Liver (tissue), 3 donors: ENCODE measurements around the gene PRR30.

Experiments
- FOXA1 ChIP-seq: IDR thresholded peaks from 2 replicates; pipeline ENCODE4 v1.6.1; 2016; ENCODE audit warnings: antibody characterized with exemption
- GABPA ChIP-seq, 2 donors: IDR thresholded peaks in 1 of 2; conservative IDR thresholded peaks in 1 of 2; 2 replicates each; pipeline ENCODE4 v1.6.1; 2016; ENCODE audit warnings: antibody characterized with exemption in 2 of 2, mild to moderate bottlenecking in 1 of 2, moderate library complexity in 1 of 2
- HNF4G ChIP-seq: IDR thresholded peaks from 2 replicates; pipeline ENCODE4 v1.6.1; 2016; ENCODE audit warnings: antibody characterized with exemption
- JUND ChIP-seq, 2 donors: IDR thresholded peaks; 2 replicates each; pipeline ENCODE4 v1.6.1; 2016; ENCODE audit warnings: antibody characterized with exemption in 2 of 2
- RAD21 ChIP-seq, 2 donors: IDR thresholded peaks; 2 replicates each; pipeline ENCODE4 v1.6.1; 2016; ENCODE audit warnings: antibody characterized with exemption in 2 of 2, mild to moderate bottlenecking in 2 of 2
- RXRA ChIP-seq, 2 donors: IDR thresholded peaks; 2 replicates each; pipeline ENCODE4 v1.6.1; 2017 to 2018; ENCODE audit warnings: antibody characterized with exemption in 2 of 2, mild to moderate bottlenecking in 1 of 2
- SP1 ChIP-seq: IDR thresholded peaks from 2 replicates; pipeline ENCODE4 v1.6.1; 2018; ENCODE audit warnings: antibody characterized with exemption, mild to moderate bottlenecking
- TAF1 ChIP-seq: conservative IDR thresholded peaks from 2 replicates; pipeline ENCODE4 v1.6.1; 2016; ENCODE audit warnings: antibody characterized with exemption, mild to moderate bottlenecking
- YY1 ChIP-seq: IDR thresholded peaks from 2 replicates; pipeline ENCODE4 v1.6.1; 2016; ENCODE audit warnings: antibody characterized with exemption, mild to moderate bottlenecking
- TF ChIP-seq, protein P1 (sequence below): fragments of 150-350 bp; IDR thresholded peaks from 2 replicates; pipeline ENCODE4 v1.5.1; 2017; ENCODE audit warnings: improper control_type of control experiment, low read depth, low read length; ENCODE audit not compliant: missing input control
- TF ChIP-seq, protein P2 (sequence below): IDR thresholded peaks from 2 replicates; pipeline ENCODE4 v1.6.1; 2016; ENCODE audit warnings: antibody characterized with exemption, mild to moderate bottlenecking
- TF ChIP-seq, protein P3 (sequence below): IDR thresholded peaks from 2 replicates; pipeline ENCODE4 v1.6.1; 2016; ENCODE audit warnings: antibody characterized with exemption
- TF ChIP-seq, protein P4 (sequence below): IDR thresholded peaks from 2 replicates; pipeline ENCODE4 v1.6.1; 2016; ENCODE audit warnings: antibody characterized with exemption
- donor health status: healthy.
- donor health status: healthy.

DNA sequence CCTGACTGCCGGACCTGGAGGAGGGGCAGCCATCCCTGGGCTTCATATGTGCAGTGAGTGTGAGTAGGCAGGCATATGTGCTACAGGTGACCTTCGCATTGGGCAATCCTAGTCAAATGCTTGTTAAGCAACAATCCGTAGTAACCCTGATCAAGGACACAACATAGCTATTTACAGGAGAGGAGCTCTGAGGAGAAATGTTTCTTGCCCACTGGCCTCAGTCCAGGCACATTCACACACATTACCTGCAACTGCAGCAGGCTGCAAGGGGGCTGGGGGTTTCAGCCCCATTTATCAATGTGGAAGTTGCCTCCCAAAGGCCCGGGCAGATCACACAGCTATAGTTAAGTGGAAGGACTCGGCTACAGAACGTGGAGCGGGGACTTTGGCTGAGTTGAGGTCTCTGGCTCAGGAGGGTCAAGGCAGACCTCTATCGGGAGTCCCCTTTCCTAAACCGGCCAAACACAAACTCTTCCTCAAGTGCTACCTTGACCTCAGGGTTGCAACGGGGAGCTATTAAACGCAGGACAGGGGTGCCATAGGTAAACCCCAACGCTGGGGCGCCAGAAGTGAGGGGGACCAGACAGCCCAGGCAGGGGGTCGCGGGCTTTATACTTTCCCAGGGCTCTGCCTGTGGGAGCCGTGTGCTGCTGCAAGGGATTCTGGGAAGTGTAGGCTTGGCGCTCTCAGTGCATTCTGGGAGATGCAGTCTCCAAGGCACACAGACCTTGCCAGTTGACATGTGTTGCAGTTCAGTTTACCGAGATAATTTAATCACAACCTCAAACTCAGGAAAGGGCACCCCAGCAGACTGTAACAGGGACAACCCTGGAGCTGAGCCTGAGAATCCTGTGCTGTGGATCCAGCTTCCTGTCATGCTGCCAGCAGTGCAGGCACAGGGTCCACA is 43.2 kb downstream of the PRR30 start:
- TF ChIP-seq, protein P1, sequence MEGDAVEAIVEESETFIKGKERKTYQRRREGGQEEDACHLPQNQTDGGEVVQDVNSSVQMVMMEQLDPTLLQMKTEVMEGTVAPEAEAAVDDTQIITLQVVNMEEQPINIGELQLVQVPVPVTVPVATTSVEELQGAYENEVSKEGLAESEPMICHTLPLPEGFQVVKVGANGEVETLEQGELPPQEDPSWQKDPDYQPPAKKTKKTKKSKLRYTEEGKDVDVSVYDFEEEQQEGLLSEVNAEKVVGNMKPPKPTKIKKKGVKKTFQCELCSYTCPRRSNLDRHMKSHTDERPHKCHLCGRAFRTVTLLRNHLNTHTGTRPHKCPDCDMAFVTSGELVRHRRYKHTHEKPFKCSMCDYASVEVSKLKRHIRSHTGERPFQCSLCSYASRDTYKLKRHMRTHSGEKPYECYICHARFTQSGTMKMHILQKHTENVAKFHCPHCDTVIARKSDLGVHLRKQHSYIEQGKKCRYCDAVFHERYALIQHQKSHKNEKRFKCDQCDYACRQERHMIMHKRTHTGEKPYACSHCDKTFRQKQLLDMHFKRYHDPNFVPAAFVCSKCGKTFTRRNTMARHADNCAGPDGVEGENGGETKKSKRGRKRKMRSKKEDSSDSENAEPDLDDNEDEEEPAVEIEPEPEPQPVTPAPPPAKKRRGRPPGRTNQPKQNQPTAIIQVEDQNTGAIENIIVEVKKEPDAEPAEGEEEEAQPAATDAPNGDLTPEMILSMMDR: no peak
- TF ChIP-seq, protein P2, sequence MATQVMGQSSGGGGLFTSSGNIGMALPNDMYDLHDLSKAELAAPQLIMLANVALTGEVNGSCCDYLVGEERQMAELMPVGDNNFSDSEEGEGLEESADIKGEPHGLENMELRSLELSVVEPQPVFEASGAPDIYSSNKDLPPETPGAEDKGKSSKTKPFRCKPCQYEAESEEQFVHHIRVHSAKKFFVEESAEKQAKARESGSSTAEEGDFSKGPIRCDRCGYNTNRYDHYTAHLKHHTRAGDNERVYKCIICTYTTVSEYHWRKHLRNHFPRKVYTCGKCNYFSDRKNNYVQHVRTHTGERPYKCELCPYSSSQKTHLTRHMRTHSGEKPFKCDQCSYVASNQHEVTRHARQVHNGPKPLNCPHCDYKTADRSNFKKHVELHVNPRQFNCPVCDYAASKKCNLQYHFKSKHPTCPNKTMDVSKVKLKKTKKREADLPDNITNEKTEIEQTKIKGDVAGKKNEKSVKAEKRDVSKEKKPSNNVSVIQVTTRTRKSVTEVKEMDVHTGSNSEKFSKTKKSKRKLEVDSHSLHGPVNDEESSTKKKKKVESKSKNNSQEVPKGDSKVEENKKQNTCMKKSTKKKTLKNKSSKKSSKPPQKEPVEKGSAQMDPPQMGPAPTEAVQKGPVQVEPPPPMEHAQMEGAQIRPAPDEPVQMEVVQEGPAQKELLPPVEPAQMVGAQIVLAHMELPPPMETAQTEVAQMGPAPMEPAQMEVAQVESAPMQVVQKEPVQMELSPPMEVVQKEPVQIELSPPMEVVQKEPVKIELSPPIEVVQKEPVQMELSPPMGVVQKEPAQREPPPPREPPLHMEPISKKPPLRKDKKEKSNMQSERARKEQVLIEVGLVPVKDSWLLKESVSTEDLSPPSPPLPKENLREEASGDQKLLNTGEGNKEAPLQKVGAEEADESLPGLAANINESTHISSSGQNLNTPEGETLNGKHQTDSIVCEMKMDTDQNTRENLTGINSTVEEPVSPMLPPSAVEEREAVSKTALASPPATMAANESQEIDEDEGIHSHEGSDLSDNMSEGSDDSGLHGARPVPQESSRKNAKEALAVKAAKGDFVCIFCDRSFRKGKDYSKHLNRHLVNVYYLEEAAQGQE: peak; percentile 49
- peak; percentile 95 for TF ChIP-seq YY1
- peak; percentile 42 to 56 for TF ChIP-seq RAD21 (IDR thresholded peaks at IDR 0.05)
- no peak for TF ChIP-seq GABPA (IDR thresholded peaks at IDR 0.05 in 1 of 2, conservative IDR thresholded peaks at IDR 0.05 in 1 of 2)
- peak; percentile 56 for TF ChIP-seq HNF4G
- peak in 1 of 2 donors; percentile 81 for TF ChIP-seq JUND (IDR thresholded peaks at IDR 0.05)
- TF ChIP-seq SP1: peak; percentile 89
- peak; percentile 30 for TF ChIP-seq TAF1
- TF ChIP-seq RXRA (IDR thresholded peaks at IDR 0.05): peak; percentile 90 to 96
- peak; percentile 64 for TF ChIP-seq FOXA1
- TF ChIP-seq, protein P3, sequence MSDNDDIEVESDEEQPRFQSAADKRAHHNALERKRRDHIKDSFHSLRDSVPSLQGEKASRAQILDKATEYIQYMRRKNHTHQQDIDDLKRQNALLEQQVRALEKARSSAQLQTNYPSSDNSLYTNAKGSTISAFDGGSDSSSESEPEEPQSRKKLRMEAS: peak; percentile 82
- TF ChIP-seq, protein P4, sequence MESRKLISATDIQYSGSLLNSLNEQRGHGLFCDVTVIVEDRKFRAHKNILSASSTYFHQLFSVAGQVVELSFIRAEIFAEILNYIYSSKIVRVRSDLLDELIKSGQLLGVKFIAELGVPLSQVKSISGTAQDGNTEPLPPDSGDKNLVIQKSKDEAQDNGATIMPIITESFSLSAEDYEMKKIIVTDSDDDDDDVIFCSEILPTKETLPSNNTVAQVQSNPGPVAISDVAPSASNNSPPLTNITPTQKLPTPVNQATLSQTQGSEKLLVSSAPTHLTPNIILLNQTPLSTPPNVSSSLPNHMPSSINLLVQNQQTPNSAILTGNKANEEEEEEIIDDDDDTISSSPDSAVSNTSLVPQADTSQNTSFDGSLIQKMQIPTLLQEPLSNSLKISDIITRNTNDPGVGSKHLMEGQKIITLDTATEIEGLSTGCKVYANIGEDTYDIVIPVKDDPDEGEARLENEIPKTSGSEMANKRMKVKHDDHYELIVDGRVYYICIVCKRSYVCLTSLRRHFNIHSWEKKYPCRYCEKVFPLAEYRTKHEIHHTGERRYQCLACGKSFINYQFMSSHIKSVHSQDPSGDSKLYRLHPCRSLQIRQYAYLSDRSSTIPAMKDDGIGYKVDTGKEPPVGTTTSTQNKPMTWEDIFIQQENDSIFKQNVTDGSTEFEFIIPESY: peak; percentile 92
